ENCODE measurements around the gene ROBO3. TPM values are rescaled to one million over a fixed set of nuclear protein-coding genes. Genes with fewer than 3 reads are reported as not detected.

ROBO3 gene
- polyA plus RNA-seq, 4 donors: 16.7 to 35.1 (median 26.3) TPM

DNA sequence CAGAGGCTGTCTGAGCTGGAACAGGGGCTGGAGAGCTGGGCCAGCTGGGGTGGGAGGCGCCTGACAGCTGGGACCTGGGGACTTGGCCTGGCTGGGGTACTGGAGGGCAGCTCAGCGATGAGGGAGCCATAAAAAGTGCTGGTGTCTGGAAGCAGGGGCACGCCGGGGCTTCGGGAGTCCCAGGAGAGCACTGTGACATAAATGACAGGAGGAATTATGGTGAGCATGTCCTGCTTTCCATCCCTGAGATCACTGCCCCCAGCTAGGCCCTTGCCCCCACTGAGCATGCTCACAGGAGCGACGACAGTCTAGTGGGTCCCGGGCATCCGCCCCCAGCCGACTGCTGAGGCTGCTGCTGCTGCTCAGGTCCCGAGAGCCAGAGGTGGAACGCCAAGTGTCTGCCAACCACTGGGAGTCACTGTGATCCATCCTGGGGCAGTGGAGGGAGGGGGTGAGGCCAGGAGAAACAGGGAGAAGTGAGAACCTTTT lies 26.2 kb downstream of the ROBO3 start:
- DNase-seq (ENCODE audit: low read depth in 4 of 4, low spot score in 2 of 4): no peak

DNA sequence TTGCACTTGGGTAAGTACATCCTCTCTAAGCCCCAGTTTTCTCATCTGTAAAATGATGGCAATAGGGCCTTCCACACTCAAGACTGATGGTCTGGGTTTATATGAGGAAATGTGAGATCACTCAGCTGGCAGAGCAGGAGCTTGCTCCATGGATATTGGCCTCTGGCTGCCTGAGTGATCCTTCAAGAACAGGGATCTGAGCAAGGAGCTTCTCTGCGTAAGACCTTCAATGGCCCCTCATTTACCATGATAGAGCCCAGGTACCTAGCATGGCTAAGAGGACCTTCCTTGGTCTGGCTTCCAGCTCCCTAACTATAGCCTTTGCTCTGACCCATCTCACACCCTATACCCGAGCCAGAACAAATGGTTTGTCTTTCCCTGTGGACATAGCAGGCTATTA lies 26.9 kb downstream of the ROBO3 start:
- no peak for DNase-seq (ENCODE audit: low read depth in 4 of 4, low spot score in 2 of 4)

- no peak for DNase-seq (ENCODE audit: low read depth in 4 of 4, low spot score in 2 of 4)
These were observed 27.7 kb downstream of the ROBO3 start for GRCh38 chr11:124892750-124893454.

GRCh38 chr11:124893781-124894401 lies 28.7 kb downstream of the ROBO3 start:
- no peak for DNase-seq (ENCODE audit: low read depth in 4 of 4, low spot score in 2 of 4)

DNA sequence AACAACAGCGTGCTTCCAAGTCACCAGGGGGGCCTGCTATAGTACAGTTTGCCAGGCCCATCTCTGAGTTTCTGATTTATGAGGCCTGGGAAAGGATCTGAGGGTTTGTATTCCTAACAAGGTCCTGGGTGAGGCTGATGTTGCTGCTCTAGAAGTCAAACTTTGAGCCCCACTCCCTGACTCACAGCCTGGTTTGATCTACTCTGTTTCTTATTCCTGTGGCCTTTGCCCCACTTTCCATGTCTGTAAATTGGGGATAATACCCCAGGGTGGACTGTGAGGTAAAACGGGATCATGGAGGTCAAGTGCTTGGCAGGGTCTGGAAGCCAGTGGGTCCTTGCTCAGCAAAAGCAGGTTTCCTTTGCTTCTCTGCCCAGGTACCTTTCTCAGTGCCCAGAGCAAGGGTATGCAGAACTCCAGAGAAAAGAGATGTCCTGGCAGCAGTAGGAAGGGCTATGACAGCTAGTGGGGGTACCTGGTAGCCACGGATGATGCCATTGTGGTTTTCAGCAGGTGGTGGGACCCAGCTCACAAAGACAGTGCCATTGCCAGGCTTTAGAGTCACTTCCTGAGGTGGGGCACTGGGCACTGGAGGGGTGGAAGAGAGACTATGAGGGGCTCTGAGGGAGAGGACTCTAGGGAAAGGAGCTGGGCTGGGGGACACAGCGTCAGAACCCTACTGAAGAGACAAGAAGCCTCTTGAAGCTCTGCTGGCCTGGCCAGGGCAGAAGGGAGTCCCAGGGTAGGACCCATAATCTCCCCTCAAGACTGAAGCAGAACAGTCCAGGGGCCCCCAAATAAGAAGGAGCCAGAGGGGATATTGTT lies 29.6 kb downstream of the ROBO3 start:
- no peak for DNase-seq (ENCODE audit: low read depth in 4 of 4, low spot score in 2 of 4)

DNA sequence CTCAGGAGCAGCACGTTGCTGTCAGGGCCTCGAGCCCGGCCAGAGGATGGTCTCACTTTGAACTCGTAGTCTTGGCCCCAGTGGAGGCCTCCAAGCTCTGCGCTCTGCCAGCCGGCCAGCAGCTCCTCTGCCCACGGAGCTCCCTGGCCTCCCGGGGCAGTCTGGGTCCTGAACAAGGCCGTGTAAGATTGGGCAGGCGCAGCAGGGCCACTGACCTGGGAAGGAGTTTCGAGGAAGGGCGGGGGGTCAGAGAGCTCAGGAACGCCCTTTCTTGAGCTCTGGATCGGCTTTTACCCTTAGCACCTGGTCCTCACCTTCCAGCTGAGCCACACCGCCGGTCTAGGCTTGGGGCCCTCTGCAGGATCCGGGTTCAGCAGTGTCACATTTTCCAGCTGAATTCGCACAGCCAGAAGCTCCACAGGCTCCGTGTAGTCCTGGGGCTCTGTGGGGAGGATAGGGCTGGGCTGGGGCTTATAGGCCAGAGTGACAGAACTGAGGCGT lies 30.3 kb downstream of the ROBO3 start:
- DNase-seq (ENCODE audit: low read depth in 4 of 4, low spot score in 2 of 4): no peak

- no peak for DNase-seq (ENCODE audit: low read depth in 4 of 4, low spot score in 2 of 4)
These were observed 31.0 kb downstream of the ROBO3 start for GRCh38 chr11:124896071-124896750.

- DNase-seq (ENCODE audit: low read depth in 4 of 4, low spot score in 2 of 4): no peak
These were observed 31.7 kb downstream of the ROBO3 start for GRCh38 chr11:124896821-124897391.

DNA sequence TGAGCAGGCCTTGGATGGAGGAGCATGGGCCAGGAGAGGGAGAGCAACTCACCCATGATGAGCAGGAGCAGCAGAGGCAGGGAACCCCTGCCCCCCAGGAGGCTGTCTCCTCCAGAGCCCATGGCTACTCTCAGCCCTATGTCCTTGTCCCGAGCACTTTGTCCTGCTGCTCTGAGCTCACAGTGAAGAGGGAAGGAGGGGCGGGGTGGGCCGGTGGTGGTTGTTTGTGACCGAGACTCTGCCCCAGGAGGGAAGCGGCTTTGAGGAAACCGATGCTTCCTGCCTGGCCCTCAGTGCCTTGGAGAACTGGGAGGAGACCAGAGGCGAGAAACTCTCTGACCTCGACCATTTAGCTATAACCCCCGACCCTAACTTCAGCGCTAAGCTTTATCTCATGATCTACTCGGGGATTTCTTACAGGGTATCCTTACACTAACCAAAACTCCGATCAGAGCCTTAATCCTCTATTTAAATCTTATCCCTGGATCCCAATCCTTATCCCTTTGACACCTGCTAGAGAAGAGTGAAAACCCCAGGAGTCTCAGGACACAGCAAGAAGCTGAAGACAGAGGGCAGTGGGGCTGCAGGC lies 32.5 kb downstream of the ROBO3 start, which contains the start of gene ROBO4:
ROBO4 (minus strand) TSS at position 192 of the 589 bp plus-strand sequence; CDS start at position 122, 70 bp downstream.
- no peak for DNase-seq (ENCODE audit: low read depth in 4 of 4, low spot score in 2 of 4)

- DNase-seq (ENCODE audit: low read depth in 4 of 4, low spot score in 2 of 4): no peak
These were observed 33.0 kb downstream of the ROBO3 start for GRCh38 chr11:124898263-124898680.

DNA sequence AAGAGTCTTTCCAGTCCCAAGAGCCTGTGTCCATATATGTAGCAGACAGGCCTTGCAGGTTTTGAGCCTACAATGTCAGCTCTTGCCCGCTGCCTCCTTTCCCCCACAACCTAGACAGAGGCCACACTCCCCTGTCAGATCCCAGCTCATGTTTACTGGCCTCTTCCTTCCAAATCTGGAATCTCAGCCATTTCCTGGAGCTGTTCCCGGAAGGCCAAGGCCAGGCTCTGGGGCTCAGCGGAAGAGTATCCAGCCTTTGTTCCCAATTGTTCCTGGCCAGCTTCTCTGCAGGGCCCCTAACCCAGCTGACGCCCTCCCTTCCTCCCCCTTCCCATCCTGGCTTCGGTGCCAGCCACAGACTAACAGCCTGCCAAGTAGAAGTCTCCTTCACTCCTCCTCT lies 33.5 kb downstream of the ROBO3 start:
- DNase-seq (ENCODE audit: low read depth in 4 of 4, low spot score in 2 of 4): no peak

DNA sequence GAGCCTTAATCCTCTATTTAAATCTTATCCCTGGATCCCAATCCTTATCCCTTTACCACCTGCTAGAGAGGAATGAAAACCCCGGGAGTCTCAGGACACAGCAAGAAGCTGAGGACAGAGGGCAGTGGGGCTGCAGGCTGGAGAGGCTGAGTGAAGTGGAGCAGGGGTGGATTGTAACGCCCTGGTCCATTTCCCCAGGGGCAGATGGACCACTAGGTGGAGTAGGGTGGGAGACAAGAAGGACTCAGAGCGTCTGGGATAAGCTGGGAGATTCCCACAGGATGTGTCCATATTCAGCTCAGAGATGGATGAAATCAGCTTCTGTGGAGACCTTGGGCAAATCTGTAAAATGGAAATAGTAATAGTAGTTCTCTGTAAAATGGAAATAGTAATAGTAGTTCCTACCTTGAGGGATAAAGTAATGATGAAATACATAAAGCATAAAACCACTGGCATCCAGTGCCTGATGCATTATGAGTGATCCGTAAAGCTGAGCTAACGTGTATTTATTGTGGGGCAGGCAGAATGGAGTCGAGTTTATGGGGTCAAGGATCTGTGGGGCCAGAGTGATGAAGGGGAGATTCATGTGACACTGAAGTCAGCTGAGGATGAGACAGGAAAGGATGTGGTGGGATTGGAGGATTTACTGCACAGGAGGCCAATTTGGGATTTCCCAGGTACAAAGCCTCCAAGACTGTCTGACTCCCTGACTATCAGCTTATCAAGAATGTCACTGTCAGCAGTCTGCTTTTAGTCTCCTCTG lies 34.3 kb downstream of the ROBO3 start:
- DNase-seq (ENCODE audit: low read depth in 4 of 4, low spot score in 2 of 4): no peak

- no peak for DNase-seq (ENCODE audit: low read depth in 4 of 4, low spot score in 2 of 4)
These were observed 35.2 kb downstream of the ROBO3 start for GRCh38 chr11:124900464-124900863.

- DNase-seq (ENCODE audit: low read depth in 4 of 4, low spot score in 2 of 4): no peak
These were observed 37.4 kb downstream of the ROBO3 start for GRCh38 chr11:124902616-124903015.

- no peak for DNase-seq (ENCODE audit: low read depth in 4 of 4, low spot score in 2 of 4)
These were observed 50.5 kb downstream of the ROBO3 start for GRCh38 chr11:124915541-124916369.

- DNase-seq (ENCODE audit: low read depth in 4 of 4, low spot score in 2 of 4): no peak
These were observed 51.1 kb downstream of the ROBO3 start for GRCh38 chr11:124916370-124916710.

DNA sequence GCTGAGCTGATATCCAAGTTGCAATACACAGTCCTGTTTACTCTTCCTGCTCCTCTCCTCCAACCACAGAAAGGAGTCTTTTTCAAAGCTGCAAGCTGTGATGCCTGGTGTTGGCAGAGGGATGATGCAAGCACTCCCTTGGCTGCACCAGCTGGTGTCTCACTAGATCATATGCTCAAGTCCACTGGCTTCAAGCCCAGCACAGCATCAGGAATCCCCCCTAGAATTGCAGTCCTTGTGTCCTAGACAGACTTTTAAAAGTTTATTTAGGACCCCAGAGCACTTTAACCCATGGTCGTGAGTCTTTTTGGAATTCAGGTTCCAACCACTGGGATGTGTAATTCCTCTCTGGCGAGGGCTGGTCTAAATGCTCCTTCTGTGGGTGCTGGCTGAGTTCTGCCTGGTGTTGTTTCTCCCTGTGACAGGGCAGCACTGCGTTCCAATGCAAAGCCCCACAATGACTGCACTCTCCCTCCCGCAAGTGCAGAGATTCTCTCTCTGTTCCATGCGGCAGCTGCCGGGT lies 51.9 kb downstream of the ROBO3 start:
- no peak for DNase-seq (ENCODE audit: low read depth in 4 of 4, low spot score in 2 of 4)

- DNase-seq (ENCODE audit: low read depth in 4 of 4, low spot score in 2 of 4): no peak
These were observed 53.7 kb downstream of the ROBO3 start, which contains the start of gene HEPN1 for GRCh38 chr11:124918950-124919349. Gene HEPN1, plus strand, starts transcription at chr11:124919250.

All from left renal cortex interstitium (tissue), 4 donors.